ENCODE measurements around the gene AAK1.
A peak's percentile ranks its signal among the peaks of the same experiment; 100 is the strongest.

AAK1 gene

DNA sequence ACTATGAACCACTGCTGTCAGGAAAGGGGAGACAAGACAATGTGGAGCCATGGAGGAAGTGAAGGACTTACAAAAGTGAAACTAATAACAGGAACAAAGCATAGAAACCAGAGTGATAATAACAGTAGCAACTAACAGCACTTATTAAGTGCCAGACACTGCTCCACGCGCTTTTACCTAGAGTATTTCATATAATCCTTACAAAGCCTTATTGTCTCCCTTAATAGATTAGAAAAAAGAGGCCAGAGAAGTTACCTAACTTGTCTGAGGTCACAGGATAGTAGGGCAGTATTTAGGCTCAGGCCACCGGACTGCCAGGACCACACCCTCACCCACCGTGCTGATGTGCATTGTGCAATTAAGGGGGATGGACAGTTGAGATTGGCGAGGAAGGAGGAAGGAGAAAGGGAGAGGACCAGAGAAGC is 107.7 kb downstream of the AAK1 start:
- WGBS: 98% methylated on average over 5 of the region's 5 CpGs
- Histone ChIP-seq H3K36me3 (ENCODE audit: insufficient read depth, low read length) (peaks cover 15% of the 10 kb centered on the region), H3K9me3 (ENCODE audit: insufficient read depth, low read depth, low read length) (no peaks in the 10 kb centered on the region), H3K27me3 (ENCODE audit: insufficient read depth, low read length) (no peaks in the 10 kb centered on the region), H3K9ac (ENCODE audit: low read depth, low read length) (no peak overlapping the region), H3K27ac (ENCODE audit: low read depth, low read length) (no peak overlapping the region), H3K4me1 (ENCODE audit: insufficient read depth, low read length) (no peaks in the 10 kb centered on the region), H3K4me3 (ENCODE audit: low read length) (no peak overlapping the region)

GRCh38 chr2:69531186-69531585 is 112.4 kb downstream of the AAK1 start:
- Histone ChIP-seq H3K4me3 (ENCODE audit: low read length) (no peak overlapping the region), H3K27ac (ENCODE audit: low read depth, low read length) (no peak overlapping the region), H3K9ac (ENCODE audit: low read depth, low read length) (no peak overlapping the region), H3K27me3 (ENCODE audit: insufficient read depth, low read length) (no peaks in the 10 kb centered on the region), H3K4me1 (ENCODE audit: insufficient read depth, low read length) (no peaks in the 10 kb centered on the region), H3K36me3 (ENCODE audit: insufficient read depth, low read length) (peaks cover 22% of the 10 kb centered on the region), H3K9me3 (ENCODE audit: insufficient read depth, low read depth, low read length) (no peaks in the 10 kb centered on the region)
- 80% methylated on average over 7 of the region's 7 CpGs for WGBS

DNA sequence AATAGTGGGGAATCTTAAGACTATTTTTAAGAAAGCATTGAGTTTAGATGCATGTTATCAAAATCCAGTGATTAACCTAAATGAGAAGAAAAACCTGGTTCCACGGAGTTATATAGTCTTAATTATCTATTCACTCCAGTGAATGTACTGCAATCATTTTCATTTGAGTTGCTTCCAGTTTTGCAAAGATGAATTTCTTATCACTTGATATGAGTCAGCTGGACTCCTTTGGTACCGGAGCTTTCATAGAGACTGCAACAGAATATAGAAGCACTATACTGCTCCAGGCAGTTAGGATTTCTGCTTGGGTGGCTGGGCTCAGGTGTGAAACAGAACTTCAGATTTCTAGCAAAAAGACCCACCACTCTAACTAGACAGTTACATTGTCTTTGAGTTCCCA is 114.1 kb downstream of the AAK1 start:
- Histone ChIP-seq H3K36me3 (ENCODE audit: insufficient read depth, low read length) (peaks cover 25% of the 10 kb centered on the region), H3K27ac (ENCODE audit: low read depth, low read length) (no peak overlapping the region), H3K9ac (ENCODE audit: low read depth, low read length) (no peak overlapping the region), H3K9me3 (ENCODE audit: insufficient read depth, low read depth, low read length) (no peaks in the 10 kb centered on the region), H3K27me3 (ENCODE audit: insufficient read depth, low read length) (no peaks in the 10 kb centered on the region), H3K4me3 (ENCODE audit: low read length) (no peak overlapping the region), H3K4me1 (ENCODE audit: insufficient read depth, low read length) (peaks cover 11% of the 10 kb centered on the region)
- 90% methylated on average over 1 of the region's 2 CpGs for WGBS

DNA sequence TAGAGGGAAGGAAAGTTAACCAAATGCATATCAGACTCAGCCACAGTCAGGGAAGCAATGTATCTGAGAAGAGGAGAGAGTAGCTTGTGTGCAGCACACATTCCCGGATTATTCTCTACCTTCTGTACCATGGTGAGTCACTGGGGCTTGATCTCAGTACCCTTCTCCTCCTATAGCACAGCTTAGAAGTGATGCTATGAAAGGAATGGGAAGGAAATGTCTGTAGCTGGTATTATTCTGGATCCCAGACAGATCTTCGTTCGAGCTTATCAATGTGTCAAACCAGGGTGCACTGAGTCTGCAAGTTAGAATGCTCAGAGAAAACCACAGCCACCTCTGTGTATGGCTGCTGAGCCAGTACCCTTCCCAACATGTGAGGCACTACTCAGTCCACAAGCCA is 118.3 kb downstream of the AAK1 start:
- Histone ChIP-seq H3K36me3 (ENCODE audit: insufficient read depth, low read length) (peaks cover 17% of the 10 kb centered on the region), H3K27ac (ENCODE audit: low read depth, low read length) (peak overlapping the region; percentile 65), H3K27me3 (ENCODE audit: insufficient read depth, low read length) (no peaks in the 10 kb centered on the region), H3K9ac (ENCODE audit: low read depth, low read length) (no peak overlapping the region), H3K4me3 (ENCODE audit: low read length) (no peak overlapping the region), H3K4me1 (ENCODE audit: insufficient read depth, low read length) (peaks cover 11% of the 10 kb centered on the region), H3K9me3 (ENCODE audit: insufficient read depth, low read depth, low read length) (no peaks in the 10 kb centered on the region)
- WGBS: 93% methylated on average over 2 of the region's 3 CpGs

DNA sequence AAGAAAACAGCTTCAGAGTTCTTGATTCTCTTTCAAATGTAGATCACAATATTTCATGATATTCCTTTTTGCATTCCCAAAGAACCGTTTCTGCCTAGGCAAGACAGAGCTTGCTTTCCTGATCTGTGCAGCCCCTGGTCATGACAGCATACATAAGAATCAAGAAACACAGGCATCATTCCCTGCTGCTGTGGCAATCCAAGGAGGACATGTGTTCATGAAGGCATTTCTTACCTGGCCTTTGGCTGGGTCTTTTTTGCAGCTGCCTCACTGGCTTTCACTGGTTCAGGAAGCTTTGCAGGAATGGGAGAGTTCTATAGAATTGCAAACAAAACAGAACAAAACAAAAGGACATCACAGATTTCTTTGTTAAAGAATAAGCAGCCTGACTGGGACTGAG is 118.7 kb downstream of the AAK1 start:
- H3K27me3 ChIP-seq (ENCODE audit: insufficient read depth, low read length): no peaks in the 10 kb centered on the region
- peaks cover 14% of the 10 kb centered on the region for H3K36me3 ChIP-seq (ENCODE audit: insufficient read depth, low read length)
- H3K4me1 ChIP-seq (ENCODE audit: insufficient read depth, low read length): peaks cover 11% of the 10 kb centered on the region
- peak overlapping the region; percentile 65 for H3K27ac ChIP-seq (ENCODE audit: low read depth, low read length)
- no peaks in the 10 kb centered on the region for H3K9me3 ChIP-seq (ENCODE audit: insufficient read depth, low read depth, low read length)
- H3K4me3 ChIP-seq (ENCODE audit: low read length): no peak overlapping the region
- 88% methylated on average over 1 of the region's 1 CpG for WGBS
- no peak overlapping the region for H3K9ac ChIP-seq (ENCODE audit: low read depth, low read length)

- Histone ChIP-seq H3K4me3 (ENCODE audit: low read length) (no peak overlapping the region), H3K9ac (ENCODE audit: low read depth, low read length) (no peak overlapping the region), H3K4me1 (ENCODE audit: insufficient read depth, low read length) (peaks cover 11% of the 10 kb centered on the region), H3K9me3 (ENCODE audit: insufficient read depth, low read depth, low read length) (no peaks in the 10 kb centered on the region), H3K27ac (ENCODE audit: low read depth, low read length) (no peak overlapping the region), H3K27me3 (ENCODE audit: insufficient read depth, low read length) (no peaks in the 10 kb centered on the region), H3K36me3 (ENCODE audit: insufficient read depth, low read length) (peaks cover 32% of the 10 kb centered on the region)
- WGBS: 95% methylated on average over 2 of the region's 2 CpGs
Measured at GRCh38 chr2:69521747-69522146, 121.8 kb downstream of the AAK1 start.

DNA sequence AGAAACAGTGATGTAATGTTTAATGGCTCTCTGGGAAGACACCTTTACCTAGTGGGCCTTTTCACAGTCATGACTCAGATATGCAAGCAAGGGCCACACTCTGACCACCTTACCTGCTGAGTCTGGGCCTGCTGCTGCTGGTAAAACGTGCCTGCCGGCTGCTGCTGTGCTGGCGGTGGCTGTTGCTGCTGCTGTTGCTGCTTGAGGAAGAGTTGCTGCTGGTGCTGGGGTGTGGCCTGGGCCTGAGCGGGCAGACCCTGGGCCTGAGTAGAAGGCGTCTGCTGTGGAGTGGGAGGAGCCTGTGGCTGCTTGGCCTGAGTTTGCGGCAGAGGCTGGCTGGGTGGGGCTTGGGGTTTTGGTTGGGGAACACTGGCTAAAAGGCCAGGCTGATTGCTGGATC is 124.7 kb downstream of the AAK1 start:
- Histone ChIP-seq H3K9me3 (ENCODE audit: insufficient read depth, low read depth, low read length) (no peaks in the 10 kb centered on the region), H3K36me3 (ENCODE audit: insufficient read depth, low read length) (peaks cover 35% of the 10 kb centered on the region)
- WGBS: 62% methylated on average over 6 of the region's 6 CpGs

GRCh38 chr2:69517410-69517809 is 126.1 kb downstream of the AAK1 start:
- 85% methylated on average over 7 of the region's 7 CpGs for WGBS
- Histone ChIP-seq H3K9me3 (ENCODE audit: insufficient read depth, low read depth, low read length) (no peaks in the 10 kb centered on the region), H3K27me3 (ENCODE audit: insufficient read depth, low read length) (no peaks in the 10 kb centered on the region), H3K36me3 (ENCODE audit: insufficient read depth, low read length) (peaks cover 47% of the 10 kb centered on the region), H3K9ac (ENCODE audit: low read depth, low read length) (no peak overlapping the region), H3K4me1 (ENCODE audit: insufficient read depth, low read length) (peaks cover 11% of the 10 kb centered on the region), H3K4me3 (ENCODE audit: low read length) (no peak overlapping the region), H3K27ac (ENCODE audit: low read depth, low read length) (no peak overlapping the region)

More for the DNA sequence above, 124.7 kb downstream of the AAK1 start:
- Histone ChIP-seq H3K9ac (ENCODE audit: low read depth, low read length) (no peak overlapping the region), H3K4me1 (ENCODE audit: insufficient read depth, low read length) (peaks cover 11% of the 10 kb centered on the region), H3K27ac (ENCODE audit: low read depth, low read length) (no peak overlapping the region), H3K4me3 (ENCODE audit: low read length) (no peak overlapping the region), H3K27me3 (ENCODE audit: insufficient read depth, low read length) (no peaks in the 10 kb centered on the region)

DNA sequence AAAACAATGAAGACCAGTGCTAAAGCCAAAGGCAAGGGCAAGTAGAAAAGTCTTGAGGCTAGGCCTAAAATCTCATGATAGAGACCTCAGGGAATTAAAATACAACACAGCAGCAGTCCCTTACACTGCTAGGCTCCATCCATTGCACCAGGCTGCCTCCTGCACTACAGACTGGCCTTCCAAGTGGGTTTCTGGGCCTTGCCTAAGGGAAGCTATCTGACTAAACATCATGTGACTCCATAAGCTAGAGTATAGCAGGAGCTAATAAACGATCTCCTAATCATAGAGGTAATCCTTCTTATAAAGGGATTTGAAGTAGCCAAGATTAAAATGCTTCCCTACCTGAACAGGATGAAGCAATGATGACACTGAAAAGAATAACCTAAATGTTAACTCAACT is 128.7 kb downstream of the AAK1 start:
- WGBS: no CpG with 5 or more reads among the region's 1 CpG
- Histone ChIP-seq H3K27me3 (ENCODE audit: insufficient read depth, low read length) (no peaks in the 10 kb centered on the region), H3K9me3 (ENCODE audit: insufficient read depth, low read depth, low read length) (0 out of 2 replicates have a peak, but pooled peaks cover 3% of the 10 kb centered on the region), H3K27ac (ENCODE audit: low read depth, low read length) (peak overlapping the region; percentile 70), H3K4me3 (ENCODE audit: low read length) (no peak overlapping the region), H3K9ac (ENCODE audit: low read depth, low read length) (no peak overlapping the region), H3K36me3 (ENCODE audit: insufficient read depth, low read length) (peaks cover 67% of the 10 kb centered on the region), H3K4me1 (ENCODE audit: insufficient read depth, low read length) (peaks cover 11% of the 10 kb centered on the region)

DNA sequence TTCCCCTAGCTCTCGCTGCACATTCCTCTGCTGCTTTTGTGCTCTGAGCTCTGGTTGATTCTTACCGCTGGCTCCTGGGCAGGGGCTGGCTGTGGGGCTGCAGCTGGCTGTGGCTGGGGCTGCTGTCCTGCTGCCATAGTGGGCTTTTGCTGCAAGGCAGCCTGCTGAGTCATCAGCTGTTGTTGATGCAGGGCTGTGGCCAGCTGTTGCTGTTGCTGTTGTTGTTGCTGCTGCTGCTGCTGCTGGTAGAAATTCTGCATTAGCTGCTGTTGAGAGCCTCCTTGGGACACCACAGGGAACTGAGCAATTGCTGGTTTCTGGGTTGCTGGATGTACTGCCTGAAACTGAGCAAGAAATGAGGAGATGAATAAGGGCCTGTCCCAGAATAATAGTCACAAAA is 129.1 kb downstream of the AAK1 start:
- 72% methylated on average over 2 of the region's 2 CpGs for WGBS
- H3K4me1 ChIP-seq (ENCODE audit: insufficient read depth, low read length): peaks cover 11% of the 10 kb centered on the region
- no peaks in the 10 kb centered on the region for H3K27me3 ChIP-seq (ENCODE audit: insufficient read depth, low read length)
- peaks cover 69% of the 10 kb centered on the region for H3K36me3 ChIP-seq (ENCODE audit: insufficient read depth, low read length)
- 0 out of 2 replicates have a peak, but pooled peaks cover 3% of the 10 kb centered on the region for H3K9me3 ChIP-seq (ENCODE audit: insufficient read depth, low read depth, low read length)
- no peak overlapping the region for H3K9ac ChIP-seq (ENCODE audit: low read depth, low read length)
- no peak overlapping the region for H3K4me3 ChIP-seq (ENCODE audit: low read length)
- H3K27ac ChIP-seq (ENCODE audit: low read depth, low read length): peak overlapping the region; percentile 70

DNA sequence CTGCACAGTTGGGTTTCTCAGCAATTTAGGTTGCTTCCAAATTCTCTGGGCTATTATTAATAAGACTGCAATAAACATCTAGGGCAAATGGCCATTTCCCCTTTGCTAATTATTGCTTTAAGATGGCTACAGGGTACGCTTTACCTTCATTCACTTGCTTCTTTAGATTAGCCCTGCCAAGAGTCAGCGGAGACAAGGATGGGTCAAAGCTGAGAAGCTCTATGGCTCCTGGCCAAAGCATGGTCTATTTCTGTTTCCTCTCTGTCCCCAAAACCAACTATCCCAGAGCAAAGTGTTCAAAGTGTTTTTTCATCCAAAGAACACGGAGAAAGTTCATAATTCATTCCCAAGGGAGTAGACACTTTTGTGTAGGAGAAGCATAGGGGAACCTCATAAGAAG is 131.1 kb downstream of the AAK1 start:
- H3K9ac ChIP-seq (ENCODE audit: low read depth, low read length): no peak overlapping the region
- peaks cover 11% of the 10 kb centered on the region for H3K4me1 ChIP-seq (ENCODE audit: insufficient read depth, low read length)
- H3K27me3 ChIP-seq (ENCODE audit: insufficient read depth, low read length): no peaks in the 10 kb centered on the region
- 0 out of 2 replicates have a peak, but pooled peaks cover 3% of the 10 kb centered on the region for H3K9me3 ChIP-seq (ENCODE audit: insufficient read depth, low read depth, low read length)
- H3K4me3 ChIP-seq (ENCODE audit: low read length): no peak overlapping the region
- peaks cover 71% of the 10 kb centered on the region for H3K36me3 ChIP-seq (ENCODE audit: insufficient read depth, low read length)
- H3K27ac ChIP-seq (ENCODE audit: low read depth, low read length): no peak overlapping the region
- 66% methylated on average over 3 of the region's 3 CpGs for WGBS

GRCh38 chr2:69510204-69510603 is 133.3 kb downstream of the AAK1 start:
- H3K27ac ChIP-seq (ENCODE audit: low read depth, low read length): no peak overlapping the region
- 0 out of 2 replicates have a peak, but pooled peaks cover 3% of the 10 kb centered on the region for H3K9me3 ChIP-seq (ENCODE audit: insufficient read depth, low read depth, low read length)
- no peaks in the 10 kb centered on the region for H3K27me3 ChIP-seq (ENCODE audit: insufficient read depth, low read length)
- H3K36me3 ChIP-seq (ENCODE audit: insufficient read depth, low read length): peaks cover 79% of the 10 kb centered on the region
- H3K9ac ChIP-seq (ENCODE audit: low read depth, low read length): no peak overlapping the region
- no peak overlapping the region for H3K4me3 ChIP-seq (ENCODE audit: low read length)
- peaks cover 11% of the 10 kb centered on the region for H3K4me1 ChIP-seq (ENCODE audit: insufficient read depth, low read length)
- WGBS: 88% methylated on average over 2 of the region's 2 CpGs

Measured in HUES64 (cell line).